Endothelial cell of umbilical vein (primary cell): ENCODE data around the gene GNAS-AS1.

Experiments used
- CTCF ChIP-seq, 2 donors: IDR thresholded peaks; 1 replicate in 1 of 2; 2 replicates in 1 of 2; pipeline ENCODE4 v1.5.1; 2011; ENCODE audit warnings: low read length in 2 of 2, mild to moderate bottlenecking in 2 of 2, moderate library complexity in 2 of 2, control low read depth in 1 of 2, inconsistent platforms in 1 of 2, low read depth in 1 of 2; ENCODE audit not compliant: insufficient read depth in 1 of 2; ENCODE audit errors: extremely low read depth in 1 of 2
- EZH2 ChIP-seq: IDR thresholded peaks from 2 replicates; pipeline ENCODE4 v1.6.1; 2012; ENCODE audit warnings: borderline replicate concordance, low read depth, mild to moderate bottlenecking, moderate library complexity, low read length, inconsistent platforms; ENCODE audit not compliant: severe bottlenecking
- FOS ChIP-seq: IDR thresholded peaks from 2 replicates; pipeline ENCODE4 v1.6.1; 2011; ENCODE audit warnings: mild to moderate bottlenecking, low read length, moderate library complexity, borderline replicate concordance; ENCODE audit not compliant: insufficient read depth
- JUN ChIP-seq: IDR thresholded peaks from 2 replicates; pipeline ENCODE4 v1.6.1; 2011; ENCODE audit warnings: borderline replicate concordance, low read depth; ENCODE audit not compliant: insufficient read length, insufficient read depth
- MYC ChIP-seq: IDR thresholded peaks from one replicate; pipeline ENCODE4 v1.6.1; 2011; ENCODE audit warnings: mild to moderate bottlenecking, low read depth, low read length
- POLR2A ChIP-seq: IDR thresholded peaks from 2 replicates; pipeline ENCODE4 v1.6.1; 2012; ENCODE audit warnings: low read depth, mild to moderate bottlenecking, control low read depth, low read length
- POLR2AphosphoS5 ChIP-seq: IDR thresholded peaks from 2 replicates; pipeline ENCODE4 v1.6.1; 2012; ENCODE audit warnings: low read depth, mild to moderate bottlenecking, control low read depth, low read length, moderate library complexity; ENCODE audit not compliant: insufficient read depth
- TF ChIP-seq, protein P1 (sequence below): IDR thresholded peaks from 2 replicates; pipeline ENCODE4 v1.6.1; 2011; ENCODE audit not compliant: insufficient read depth, insufficient read length

- no peak for TF ChIP-seq CTCF (IDR thresholded peaks at IDR 0.05; ENCODE audit: extremely low read depth in 1 of 2, insufficient read depth in 1 of 2, low read depth in 1 of 2, low read length in 2 of 2)
- TF ChIP-seq, protein P1, sequence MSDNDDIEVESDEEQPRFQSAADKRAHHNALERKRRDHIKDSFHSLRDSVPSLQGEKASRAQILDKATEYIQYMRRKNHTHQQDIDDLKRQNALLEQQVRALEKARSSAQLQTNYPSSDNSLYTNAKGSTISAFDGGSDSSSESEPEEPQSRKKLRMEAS = no peak
- no peak for TF ChIP-seq EZH2
- no peak for TF ChIP-seq POLR2AphosphoS5
- TF ChIP-seq POLR2A = no peak
- TF ChIP-seq MYC = no peak
- TF ChIP-seq FOS = no peak
- no peak for TF ChIP-seq JUN
Observed at GRCh38 chr20:58886546-58886945, 35.8 kb upstream of the GNAS-AS1 start.
